ENCODE measurements around the gene OR51D1.

OR51D1 gene

GRCh38 chr11:4654635-4655369 is 17.5 kb downstream of the OR51D1 start:
- no peaks in the 10 kb centered on the region for H3K27me3 ChIP-seq (ENCODE audit: insufficient read depth, poor library complexity, severe bottlenecking)
- DNase-seq (ENCODE audit: low read depth in 1 of 2, low spot score in 1 of 2) = no peak
- H3K4me3 ChIP-seq (replicated peaks; ENCODE audit: insufficient read depth, low read length) = no peak overlapping the region
- no peak for TF ChIP-seq SPI1 (IDR thresholded peaks at IDR 0.05; ENCODE audit: borderline replicate concordance, low read depth)
- no peak for TF ChIP-seq REST (IDR thresholded peaks at IDR 0.05; ENCODE audit: insufficient replicate concordance, low read depth)
- TF ChIP-seq POLR2AphosphoS5 (IDR thresholded peaks at IDR 0.05; ENCODE audit: low read depth) = no peak
- TF ChIP-seq, protein P1, sequence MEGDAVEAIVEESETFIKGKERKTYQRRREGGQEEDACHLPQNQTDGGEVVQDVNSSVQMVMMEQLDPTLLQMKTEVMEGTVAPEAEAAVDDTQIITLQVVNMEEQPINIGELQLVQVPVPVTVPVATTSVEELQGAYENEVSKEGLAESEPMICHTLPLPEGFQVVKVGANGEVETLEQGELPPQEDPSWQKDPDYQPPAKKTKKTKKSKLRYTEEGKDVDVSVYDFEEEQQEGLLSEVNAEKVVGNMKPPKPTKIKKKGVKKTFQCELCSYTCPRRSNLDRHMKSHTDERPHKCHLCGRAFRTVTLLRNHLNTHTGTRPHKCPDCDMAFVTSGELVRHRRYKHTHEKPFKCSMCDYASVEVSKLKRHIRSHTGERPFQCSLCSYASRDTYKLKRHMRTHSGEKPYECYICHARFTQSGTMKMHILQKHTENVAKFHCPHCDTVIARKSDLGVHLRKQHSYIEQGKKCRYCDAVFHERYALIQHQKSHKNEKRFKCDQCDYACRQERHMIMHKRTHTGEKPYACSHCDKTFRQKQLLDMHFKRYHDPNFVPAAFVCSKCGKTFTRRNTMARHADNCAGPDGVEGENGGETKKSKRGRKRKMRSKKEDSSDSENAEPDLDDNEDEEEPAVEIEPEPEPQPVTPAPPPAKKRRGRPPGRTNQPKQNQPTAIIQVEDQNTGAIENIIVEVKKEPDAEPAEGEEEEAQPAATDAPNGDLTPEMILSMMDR (IDR thresholded peaks at IDR 0.05; ENCODE audit: insufficient read depth, low read length) = no peak
- no peak for TF ChIP-seq GABPA (IDR thresholded peaks at IDR 0.05; ENCODE audit: low read depth)
- no peak overlapping the region for H3K27ac ChIP-seq (replicated peaks)

DNA sequence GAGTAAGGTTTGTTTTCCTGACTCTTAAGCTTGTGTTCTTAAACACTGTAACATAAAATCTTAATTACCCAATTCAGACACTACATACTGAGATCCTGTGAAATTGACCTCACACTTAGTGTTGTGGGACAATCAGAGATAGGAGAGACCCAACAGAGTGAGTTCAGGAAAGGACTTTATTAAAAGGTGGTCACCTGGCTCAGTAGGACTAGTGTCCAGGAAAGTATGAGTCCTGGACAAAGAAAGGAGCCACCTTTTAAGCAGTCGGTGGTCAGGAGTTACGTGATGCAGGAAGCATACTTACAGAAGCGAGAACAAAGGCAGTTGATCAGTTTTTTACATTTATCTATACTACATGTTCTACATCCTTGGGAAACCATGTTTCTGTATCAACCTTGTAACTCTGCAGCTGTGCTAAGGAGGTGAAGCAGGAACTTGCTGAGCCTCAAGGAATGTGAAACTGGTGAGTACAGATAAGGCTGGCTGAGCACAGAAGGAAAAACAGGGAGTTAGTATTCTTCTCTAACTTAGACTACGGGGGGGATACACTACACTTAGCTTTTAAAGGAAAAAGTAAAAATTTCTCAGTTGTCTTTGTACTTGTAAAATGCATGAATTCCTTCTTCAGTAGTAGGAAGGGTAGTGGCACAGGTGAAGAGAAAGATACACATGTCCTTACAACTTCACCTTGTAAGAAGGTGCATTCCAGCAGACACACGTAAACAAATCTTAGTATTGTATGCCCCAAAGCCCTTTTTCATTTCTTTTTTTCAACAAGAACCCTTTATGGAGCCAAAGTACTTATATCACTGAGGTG is 21.6 kb downstream of the OR51D1 start:
- no peak overlapping the region for H3K4me3 ChIP-seq (replicated peaks; ENCODE audit: insufficient read depth, low read length)
- peaks cover 2% of the 10 kb centered on the region for H3K27me3 ChIP-seq (ENCODE audit: insufficient read depth, poor library complexity, severe bottlenecking)
- TF ChIP-seq REST (IDR thresholded peaks at IDR 0.05; ENCODE audit: insufficient replicate concordance, low read depth) = no peak
- H3K27ac ChIP-seq (replicated peaks) = no peak overlapping the region
- no peak for DNase-seq (ENCODE audit: low read depth in 1 of 2, low spot score in 1 of 2)

DNA sequence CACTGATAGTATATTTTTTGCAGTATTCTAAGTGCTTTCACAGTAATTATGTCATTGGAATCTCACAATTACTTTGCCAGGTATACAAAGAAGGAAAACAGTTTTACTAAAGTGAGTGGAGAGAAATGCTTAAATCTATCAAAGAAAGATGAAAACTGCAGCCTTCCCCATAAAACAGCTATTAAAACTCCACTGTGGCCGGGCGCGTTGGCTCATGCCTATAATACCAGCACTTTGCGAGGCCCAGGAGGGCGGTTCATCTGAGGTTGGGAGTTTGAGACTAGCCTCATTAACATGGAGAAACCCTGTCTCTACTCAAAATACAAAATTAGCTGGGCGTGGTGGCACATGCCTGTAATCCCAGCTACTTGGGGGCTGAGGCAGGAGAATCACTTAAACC is 25.6 kb downstream of the OR51D1 start:
- H3K27me3 ChIP-seq (ENCODE audit: insufficient read depth, poor library complexity, severe bottlenecking) = peaks cover 2% of the 10 kb centered on the region
- TF ChIP-seq GABPA (IDR thresholded peaks at IDR 0.05; ENCODE audit: low read depth) (no peak), POLR2AphosphoS5 (IDR thresholded peaks at IDR 0.05; ENCODE audit: low read depth) (no peak), SPI1 (IDR thresholded peaks at IDR 0.05; ENCODE audit: borderline replicate concordance, low read depth) (no peak), REST (IDR thresholded peaks at IDR 0.05; ENCODE audit: insufficient replicate concordance, low read depth) (no peak)
- TF ChIP-seq, protein P1 (IDR thresholded peaks at IDR 0.05; ENCODE audit: insufficient read depth, low read length) = no peak
- DNase-seq (ENCODE audit: low read depth in 1 of 2, low spot score in 1 of 2) = no peak
- H3K27ac ChIP-seq (replicated peaks) = no peak overlapping the region
- H3K4me3 ChIP-seq (replicated peaks; ENCODE audit: insufficient read depth, low read length) = no peak overlapping the region
